HG02870 (cell line): ENCODE results near the gene MGST2.

Experiments used
- ATAC-seq: cut with Tn5 transposase; IDR thresholded peaks from one replicate; pipeline ENCODE4 v1.9.1; 2021; ENCODE audit warnings: mild to moderate bottlenecking, moderate library complexity; ENCODE audit not compliant: unreplicated experiment

Gene MGST2

GRCh38 chr4:139736274-139736660, 70.6 kb downstream of the MGST2 start:
- ATAC-seq: no peak

GRCh38 chr4:139736661-139737060, 71.0 kb downstream of the MGST2 start:
- ATAC-seq: no peak

- no peak for ATAC-seq
These were observed 73.4 kb downstream of the MGST2 start for GRCh38 chr4:139738846-139739613.

GRCh38 chr4:139740121-139740520, 74.5 kb downstream of the MGST2 start:
- no peak for ATAC-seq

GRCh38 chr4:139740531-139741041, 75.0 kb downstream of the MGST2 start:
- no peak for ATAC-seq

- ATAC-seq: no peak
These were observed 77.4 kb downstream of the MGST2 start for GRCh38 chr4:139743027-139743426.

- ATAC-seq: no peak
These were observed 78.6 kb downstream of the MGST2 start for GRCh38 chr4:139744232-139744631.

- no peak for ATAC-seq
These were observed 79.6 kb downstream of the MGST2 start for GRCh38 chr4:139745111-139745639.

GRCh38 chr4:139746431-139747171, 81.0 kb downstream of the MGST2 start:
- no peak for ATAC-seq

- no peak for ATAC-seq
These were observed 83.7 kb downstream of the MGST2 start for GRCh38 chr4:139749338-139749737.

- no peak for ATAC-seq
These were observed 84.3 kb downstream of the MGST2 start for GRCh38 chr4:139749835-139750498.

GRCh38 chr4:139753686-139754085, 88.1 kb downstream of the MGST2 start:
- no peak for ATAC-seq
